ENCODE results near the gene FGFBP2.

The FGFBP2 gene, protein sequence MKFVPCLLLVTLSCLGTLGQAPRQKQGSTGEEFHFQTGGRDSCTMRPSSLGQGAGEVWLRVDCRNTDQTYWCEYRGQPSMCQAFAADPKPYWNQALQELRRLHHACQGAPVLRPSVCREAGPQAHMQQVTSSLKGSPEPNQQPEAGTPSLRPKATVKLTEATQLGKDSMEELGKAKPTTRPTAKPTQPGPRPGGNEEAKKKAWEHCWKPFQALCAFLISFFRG

DNA sequence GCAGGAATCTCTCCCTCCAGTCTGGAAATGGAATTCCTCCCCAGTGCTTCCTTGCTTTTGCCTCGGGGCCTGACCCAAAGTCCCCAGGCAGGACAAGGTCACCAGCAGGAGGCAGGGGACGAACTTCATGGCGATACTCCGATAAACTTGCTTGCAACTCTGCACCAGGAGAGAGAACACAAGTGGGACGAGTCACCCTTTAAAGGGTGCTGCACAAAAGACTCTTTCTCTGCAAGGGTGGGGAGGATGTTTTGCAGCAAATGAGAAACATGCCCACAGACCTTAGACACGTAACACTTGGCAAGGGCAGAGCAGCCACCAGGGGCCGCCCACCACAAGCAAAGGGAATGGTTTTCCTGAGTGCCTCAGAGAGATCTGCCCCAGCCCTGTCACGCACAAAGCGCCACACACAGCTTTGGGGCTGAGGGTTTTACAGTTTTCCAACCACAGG lies at the start of gene FGFBP2:
Gene FGFBP2, minus strand, starts transcription at position 175 of the 451 bp plus-strand sequence. Its CDS starts 46 bp downstream, at position 129.
- DNase-seq, result peak; percentile 23 to 31

DNA sequence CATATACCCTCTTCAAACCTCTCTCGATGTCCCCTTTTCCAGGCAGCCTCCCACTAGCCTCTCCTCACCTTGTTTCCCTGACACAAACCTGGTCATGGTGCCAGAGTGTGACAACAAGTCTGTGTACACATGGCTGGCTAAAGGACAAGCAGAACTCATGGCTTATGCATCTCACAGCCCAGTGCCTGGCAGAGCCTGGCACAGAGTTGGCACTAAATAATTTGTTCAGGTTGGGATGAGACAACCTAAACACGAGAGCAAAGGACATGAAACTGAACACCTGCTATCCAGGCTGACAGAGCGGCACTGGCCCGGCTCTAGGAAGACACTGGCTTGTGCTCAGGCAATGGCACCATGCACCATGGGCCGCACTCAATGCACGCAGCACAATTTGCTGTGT lies 48.2 kb upstream of the FGFBP2 start:
- DNase-seq, result no peak

- DNase-seq, result no peak
Observed at GRCh38 chr4:16009153-16009552, 46.2 kb upstream of the FGFBP2 start.

- no peak for DNase-seq
Observed at GRCh38 chr4:16007471-16008095, 44.6 kb upstream of the FGFBP2 start.

GRCh38 chr4:16006771-16007446 lies 43.9 kb upstream of the FGFBP2 start:
- DNase-seq, result no peak

GRCh38 chr4:16005676-16006075 lies 42.7 kb upstream of the FGFBP2 start:
- no peak for DNase-seq

GRCh38 chr4:16001484-16001858 lies 38.5 kb upstream of the FGFBP2 start:
- DNase-seq, result peak; percentile 19 to 50

DNA sequence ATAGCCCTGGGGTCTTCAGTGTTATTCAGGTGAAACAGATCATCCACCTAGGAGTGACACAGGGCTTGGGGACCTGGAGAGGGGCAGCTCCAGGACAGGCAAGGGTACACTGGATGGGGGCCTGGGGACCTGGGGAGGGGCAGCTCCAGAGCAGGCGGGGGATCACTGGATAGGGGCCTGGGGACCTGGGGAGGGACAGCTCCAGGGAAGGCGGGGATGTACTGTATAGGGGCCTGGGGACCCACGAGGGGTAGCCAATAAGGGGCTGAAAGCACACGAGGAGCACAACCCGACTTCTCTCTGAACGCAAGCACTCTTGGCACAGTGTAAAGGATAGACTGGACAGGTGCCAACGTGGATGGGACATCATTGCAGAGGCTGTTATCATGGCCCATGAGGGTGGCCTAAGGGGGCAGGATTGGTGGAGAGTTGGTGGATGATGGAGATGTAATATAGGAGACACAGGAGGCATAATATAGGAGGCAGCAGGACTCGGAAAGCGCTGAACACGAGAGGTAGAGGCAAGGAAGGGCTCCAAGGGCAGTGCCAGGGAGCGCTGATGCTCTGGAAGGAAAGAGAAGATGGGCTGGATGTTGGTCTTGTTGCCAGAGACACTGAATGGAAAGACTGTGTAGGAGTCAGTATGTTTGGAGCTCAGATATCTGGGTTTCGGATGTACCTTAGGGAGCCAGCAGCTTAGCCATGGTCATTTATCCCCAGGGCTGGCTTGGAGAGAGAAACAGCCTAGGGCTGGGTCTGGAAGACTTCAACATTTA lies 37.9 kb upstream of the FGFBP2 start:
- no peak for DNase-seq

- no peak for DNase-seq
Observed at GRCh38 chr4:15996773-15997172, 33.8 kb upstream of the FGFBP2 start.

GRCh38 chr4:15995826-15996225 lies 32.9 kb upstream of the FGFBP2 start:
- DNase-seq, result no peak

GRCh38 chr4:15992167-15992485 lies 29.2 kb upstream of the FGFBP2 start:
- DNase-seq, result no peak

- no peak for DNase-seq
Observed at GRCh38 chr4:15990570-15991285, 27.8 kb upstream of the FGFBP2 start.

DNA sequence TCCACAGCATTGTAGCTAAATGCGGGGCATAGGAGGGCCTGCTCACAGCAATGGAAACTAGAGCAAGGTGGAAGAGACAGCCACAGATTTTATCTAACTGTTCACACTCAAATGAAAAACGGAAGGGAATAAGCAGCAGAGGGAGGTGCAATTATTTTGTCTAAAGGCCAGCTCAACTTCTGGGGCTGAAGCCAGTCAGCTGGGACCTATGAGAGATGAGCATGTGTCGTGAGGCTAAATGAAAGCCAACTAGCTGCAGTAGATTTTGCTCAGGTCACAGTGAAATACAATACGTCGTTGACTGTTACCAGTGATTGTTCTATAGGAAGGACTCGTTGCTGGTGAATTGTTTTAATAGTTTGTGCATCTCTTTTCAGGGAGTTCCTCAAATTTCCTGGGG lies 26.4 kb upstream of the FGFBP2 start:
- DNase-seq, result no peak

DNA sequence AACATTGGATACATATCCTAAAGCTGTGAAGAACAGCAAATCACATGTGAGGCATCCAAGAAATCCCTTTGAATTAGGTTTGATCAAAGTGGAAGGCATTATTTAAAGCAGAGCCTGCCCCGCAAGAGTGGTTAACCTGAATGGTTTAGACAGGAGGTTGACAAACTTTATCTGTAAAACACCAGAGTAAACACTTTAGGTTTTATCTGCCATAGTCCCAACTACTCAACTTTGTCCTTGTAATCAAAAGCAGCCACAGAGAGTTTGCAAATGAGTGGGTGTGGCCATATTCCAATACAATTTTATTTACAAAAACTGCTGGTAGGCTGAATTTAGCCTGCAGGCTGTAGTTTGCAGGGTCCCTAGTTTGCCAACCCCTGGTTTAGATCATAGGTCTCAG lies 25.2 kb upstream of the FGFBP2 start:
- no peak for DNase-seq

DNA sequence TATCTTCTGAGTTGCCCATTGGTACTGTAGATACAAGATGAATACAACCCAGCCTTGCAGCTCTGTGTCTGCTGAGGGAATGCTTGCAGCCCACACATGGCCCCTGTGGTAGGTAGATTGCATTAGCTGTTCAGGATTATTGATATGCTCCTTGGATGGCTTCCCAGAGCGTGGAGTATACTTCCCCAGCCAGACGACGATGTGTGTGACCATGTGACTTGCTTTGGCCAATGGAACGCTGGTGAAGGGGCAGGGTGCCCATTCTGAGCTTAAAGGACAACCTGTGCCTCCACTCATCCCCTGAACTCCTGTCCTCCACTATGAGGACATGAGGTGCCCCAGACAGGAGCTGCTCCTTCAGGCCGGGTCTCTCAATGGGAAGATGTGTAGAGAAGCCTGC lies 23.9 kb upstream of the FGFBP2 start:
- no peak for DNase-seq

DNA sequence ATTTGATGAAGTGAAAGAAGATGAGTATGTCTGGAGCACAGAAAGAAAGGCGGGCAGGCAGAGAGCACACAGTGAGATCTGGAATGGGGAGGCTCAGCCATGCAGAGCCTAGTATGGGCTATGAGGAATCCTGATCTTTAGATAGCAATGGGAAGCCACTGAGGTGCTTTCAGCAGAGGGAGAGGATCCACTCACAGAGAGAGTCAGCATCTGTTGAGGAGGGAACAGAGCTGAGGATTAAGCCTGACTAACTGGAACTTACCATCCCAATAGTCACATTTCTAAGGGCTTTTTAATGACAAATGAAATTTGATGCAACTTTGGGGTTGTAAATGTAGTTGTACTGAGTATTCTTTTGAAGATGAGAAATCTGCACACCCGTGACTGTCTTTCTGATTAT lies 20.6 kb upstream of the FGFBP2 start:
- no peak for DNase-seq

- no peak for DNase-seq
Observed at GRCh38 chr4:15982842-15983524, 20.0 kb upstream of the FGFBP2 start.

GRCh38 chr4:15976456-15977447 lies 13.8 kb upstream of the FGFBP2 start:
- DNase-seq, result peak in 1 of 2 experiments; percentile 36

DNA sequence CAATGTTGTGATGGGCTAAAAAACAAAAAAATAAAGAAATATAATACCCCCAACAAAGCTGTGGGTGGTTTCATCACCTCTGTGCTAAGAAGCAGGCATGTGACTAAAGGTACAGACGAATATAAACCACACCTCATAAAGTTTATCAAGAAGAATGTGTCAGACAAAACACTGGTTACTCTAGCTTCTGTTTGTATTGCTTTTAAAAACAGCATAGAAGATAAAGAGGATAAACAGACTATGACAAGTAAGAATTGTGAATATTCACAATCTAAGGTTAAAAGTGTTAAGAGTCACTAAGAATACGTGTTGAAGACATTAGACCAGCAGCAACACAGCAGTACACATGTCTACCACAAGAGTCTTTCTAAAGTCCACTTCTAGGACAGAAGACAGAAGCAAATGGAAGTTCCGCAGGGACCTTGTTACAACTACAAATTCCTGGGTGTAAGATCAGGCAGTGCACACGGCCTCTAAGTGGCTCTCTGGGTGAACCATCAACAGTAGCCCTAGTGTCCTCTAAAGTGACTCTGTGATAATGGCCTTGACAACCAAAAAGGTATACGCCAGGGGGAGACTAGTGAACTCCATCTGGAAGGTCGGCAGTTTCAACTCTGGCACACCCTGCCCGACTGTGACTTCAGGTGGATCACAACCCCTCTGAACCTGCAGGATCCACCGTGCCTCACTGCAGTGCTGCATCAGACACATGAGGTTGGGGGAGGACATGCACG lies 8.3 kb upstream of the FGFBP2 start:
- no peak for DNase-seq
